ENCODE data around the gene PCBP3. TPM values are rescaled to one million over a fixed set of nuclear protein-coding genes. Genes with fewer than 3 reads are reported as not detected.

Gene PCBP3
- total and polyA plus RNA-seq, 2 donors (not counting 3 experiments of a cell fraction or from before 2014, with no cell fraction given): 0.06 to 1.1 TPM

DNA sequence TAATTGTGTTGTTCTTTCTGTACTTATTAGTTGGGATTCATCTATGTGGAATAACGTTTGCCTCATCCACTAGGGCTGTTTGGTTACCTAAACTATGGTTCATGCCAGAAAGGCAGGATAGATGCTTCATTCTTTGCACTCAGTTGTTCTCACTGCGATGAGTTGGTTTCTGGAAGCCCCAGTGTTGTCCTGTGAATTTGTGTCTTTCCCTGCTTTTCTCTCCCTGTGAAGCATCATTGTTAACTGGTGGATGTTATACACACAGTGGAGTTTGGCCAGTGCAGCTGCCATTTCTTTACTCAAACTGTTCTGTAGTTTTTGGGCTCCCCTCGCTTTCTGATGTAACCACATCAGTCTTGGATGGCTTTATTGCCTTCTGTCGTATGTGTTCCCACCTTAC is 194.4 kb downstream of the PCBP3 start:
- TF ChIP-seq MYC (IDR thresholded peaks at IDR 0.05; ENCODE audit: low read depth, low read length) (no peak), FOS (IDR thresholded peaks at IDR 0.05; ENCODE audit: borderline replicate concordance, insufficient read depth, low read length) (no peak), POLR2A (IDR thresholded peaks at IDR 0.05; ENCODE audit: low read depth, low read length) (no peak), JUN (IDR thresholded peaks at IDR 0.05; ENCODE audit: borderline replicate concordance, insufficient read depth, insufficient read length, low read depth) (no peak), GATA2 (IDR thresholded peaks at IDR 0.05; ENCODE audit: insufficient read depth, insufficient read length, low read depth, low read length) (no peak), POLR2AphosphoS5 (IDR thresholded peaks at IDR 0.05; ENCODE audit: insufficient read depth, low read depth, low read length) (no peak), MAX (IDR thresholded peaks at IDR 0.05; ENCODE audit: insufficient read depth, insufficient read length) (no peak), CTCF (IDR thresholded peaks at IDR 0.05; ENCODE audit: extremely low read depth in 1 of 2, insufficient read depth in 1 of 2, low read depth in 1 of 2, low read length in 2 of 2) (no peak), EZH2 (IDR thresholded peaks at IDR 0.05; ENCODE audit: borderline replicate concordance, low read depth, low read length, severe bottlenecking) (no peak)
- dilution Hi-C loops (cut with MboI; ENCODE audit: extremely low pct_ligation_motif_present, low sequenced_read_pairs) (no loop called here), intact Hi-C loops (cut with micrococcal nuclease) (no loop called here)
- BruUV-seq (replicated peaks): no TSS peak
- no peaks in the 10 kb centered on the region for H3K4me1 ChIP-seq (ENCODE audit: control insufficient read depth, extremely low read depth, insufficient read depth, low read length)
- FAIRE-seq (no peak), DNase-seq (ENCODE audit: low read depth, low spot score) (no peak)
- ChIA-PET POLR2A (no interaction called here), CTCF (interaction anchor here (1.1 kb wide), 1 partner anchor 17 kb away, joined by 4 read pairs; no protein-coding TSS in a partner anchor)
- no peak overlapping the region for H3K4me3 ChIP-seq (replicated peaks in 1 of 3; ENCODE audit: insufficient read depth in 1 of 3, low read depth in 1 of 3, low read length in 3 of 3)
- no peaks in the 10 kb centered on the region for H3K9me1 ChIP-seq (replicated peaks; ENCODE audit: control insufficient read depth, extremely low read depth, insufficient read depth, low read length)
- H2AFZ ChIP-seq (ENCODE audit: low read depth, low read length): no peak overlapping the region
- H3K9ac ChIP-seq (replicated peaks; ENCODE audit: extremely low read depth, insufficient read depth, low read length): no peak overlapping the region
- no peaks in the 10 kb centered on the region for H4K20me1 ChIP-seq (replicated peaks; ENCODE audit: control insufficient read depth, extremely low read depth, insufficient read depth, low read length)
- no peaks in the 10 kb centered on the region for H3K36me3 ChIP-seq (ENCODE audit: control insufficient read depth in 2 of 2, extremely low read depth in 1 of 2, insufficient read depth in 2 of 2, low read length in 2 of 2)
- H3K27ac ChIP-seq (ENCODE audit: insufficient read depth, low read depth, low read length): no peak overlapping the region
- H3K4me2 ChIP-seq (ENCODE audit: insufficient read depth, low read length): no peak overlapping the region
- no peaks in the 10 kb centered on the region for H3K9me3 ChIP-seq (replicated peaks; ENCODE audit: control insufficient read depth, insufficient read depth, low read length)
- H3K79me2 ChIP-seq (ENCODE audit: control insufficient read depth, insufficient read depth, low read length): no peaks in the 10 kb centered on the region
- no peaks in the 10 kb centered on the region for H3K27me3 ChIP-seq (ENCODE audit: control insufficient read depth in 2 of 2, insufficient read depth in 2 of 2, low read length in 2 of 2)

Data from endothelial cell of umbilical vein (primary cell).